ENCODE data around the gene SETD5. TPM values are rescaled to one million over a fixed set of nuclear protein-coding genes. Genes with fewer than 3 reads are reported as not detected.

Gene SETD5
- total RNA-seq, 2 experiments from 2014 or later: 120 to 214 TPM

DNA sequence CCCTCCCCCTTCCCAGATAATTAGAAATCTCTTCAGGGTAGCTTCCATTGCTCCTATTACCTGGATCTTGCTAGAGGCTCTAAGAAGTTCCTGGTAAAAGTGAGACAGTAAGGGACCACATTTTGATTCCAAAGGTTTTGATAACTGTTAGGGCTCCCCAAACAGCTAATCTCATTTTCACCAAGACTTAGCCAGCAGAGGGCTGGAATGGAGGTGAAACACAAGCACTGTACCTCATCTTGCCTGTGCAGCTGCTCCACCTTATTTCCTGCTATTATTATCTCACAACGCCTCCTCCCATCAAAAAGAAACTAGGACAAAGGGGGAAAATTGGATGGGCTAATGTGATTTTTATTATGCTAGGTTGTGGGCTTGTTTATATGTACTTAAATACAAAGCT lies 7.3 kb downstream of the SETD5 start:
- no peak overlapping the region for H2AFZ ChIP-seq (ENCODE audit: low read length)
- H3K4me3 ChIP-seq (ENCODE audit: low read depth, low read length, poor library complexity, severe bottlenecking): no peak overlapping the region
- H3K4me2 ChIP-seq (ENCODE audit: low read length): peak overlapping the region; percentile 19
- 0 out of 2 replicates have a peak, but pooled peaks cover 4% of the 10 kb centered on the region for H3K9me3 ChIP-seq (ENCODE audit: low read length)
- H4K20me1 ChIP-seq (ENCODE audit: insufficient read depth, low read length): peaks cover 73% of the 10 kb centered on the region
- H3K79me2 ChIP-seq (ENCODE audit: insufficient read depth, low read depth, low read length): peaks cover 100% of the 10 kb centered on the region
- intact Hi-C loops (cut with micrococcal nuclease; ENCODE audit: unreplicated experiment): no loop called here
- BruUV-seq (replicated peaks): no TSS peak
- TF ChIP-seq, protein P1, sequence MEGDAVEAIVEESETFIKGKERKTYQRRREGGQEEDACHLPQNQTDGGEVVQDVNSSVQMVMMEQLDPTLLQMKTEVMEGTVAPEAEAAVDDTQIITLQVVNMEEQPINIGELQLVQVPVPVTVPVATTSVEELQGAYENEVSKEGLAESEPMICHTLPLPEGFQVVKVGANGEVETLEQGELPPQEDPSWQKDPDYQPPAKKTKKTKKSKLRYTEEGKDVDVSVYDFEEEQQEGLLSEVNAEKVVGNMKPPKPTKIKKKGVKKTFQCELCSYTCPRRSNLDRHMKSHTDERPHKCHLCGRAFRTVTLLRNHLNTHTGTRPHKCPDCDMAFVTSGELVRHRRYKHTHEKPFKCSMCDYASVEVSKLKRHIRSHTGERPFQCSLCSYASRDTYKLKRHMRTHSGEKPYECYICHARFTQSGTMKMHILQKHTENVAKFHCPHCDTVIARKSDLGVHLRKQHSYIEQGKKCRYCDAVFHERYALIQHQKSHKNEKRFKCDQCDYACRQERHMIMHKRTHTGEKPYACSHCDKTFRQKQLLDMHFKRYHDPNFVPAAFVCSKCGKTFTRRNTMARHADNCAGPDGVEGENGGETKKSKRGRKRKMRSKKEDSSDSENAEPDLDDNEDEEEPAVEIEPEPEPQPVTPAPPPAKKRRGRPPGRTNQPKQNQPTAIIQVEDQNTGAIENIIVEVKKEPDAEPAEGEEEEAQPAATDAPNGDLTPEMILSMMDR (conservative IDR thresholded peaks at IDR 0.05; ENCODE audit: low read length): peak; percentile 38; the same call in 1 of the 2 replicates
- no peak for TF ChIP-seq EZH2phosphoT487 (IDR thresholded peaks at IDR 0.05; ENCODE audit: borderline replicate concordance, low read depth, low read length)
- CTCF ChIA-PET (ENCODE audit: unreplicated experiment): no interaction called here
- no peak overlapping the region for H3K27ac ChIP-seq (ENCODE audit: low read depth, low read length, poor library complexity, severe bottlenecking)
- no peak for DNase-seq (ENCODE audit: low spot score)
- H3K36me3 ChIP-seq (ENCODE audit: insufficient read depth, low read length): peaks cover 48% of the 10 kb centered on the region
- H3K4me1 ChIP-seq (ENCODE audit: insufficient read depth, low read length, poor library complexity, severe bottlenecking): peaks cover 76% of the 10 kb centered on the region
- POLR2A ChIA-PET: interaction anchor here (1.0 to 1.9 kb wide), 4 partner anchors 9 to 30 kb away, joined by 3 to 9 read pairs (median 6); no protein-coding TSS in a partner anchor
- H3K9me2 ChIP-seq (ENCODE audit: insufficient read depth, low read length): no peaks in the 10 kb centered on the region

DNA sequence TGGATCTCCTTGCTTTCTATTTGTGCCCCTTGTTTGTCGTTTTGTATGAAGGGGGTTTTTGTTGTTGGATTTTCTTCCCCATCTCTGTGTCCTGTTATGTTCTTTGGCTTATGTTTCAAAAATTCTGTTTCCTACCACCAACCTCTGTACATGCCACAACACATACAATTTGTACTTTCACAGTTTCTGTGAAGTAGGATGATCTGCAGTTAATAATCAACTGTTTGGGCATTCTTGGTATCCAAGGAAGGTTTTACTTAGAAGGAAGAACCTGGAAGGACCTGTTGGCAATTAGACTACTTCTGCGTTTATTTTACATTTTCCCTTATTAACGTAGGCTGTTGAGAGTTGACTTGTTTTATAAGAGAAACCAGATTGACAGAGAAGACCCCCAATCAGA lies 8.3 kb downstream of the SETD5 start:
- ChIA-PET CTCF (ENCODE audit: unreplicated experiment) (no interaction called here), POLR2A (interaction anchor here (0.5 to 1.9 kb wide), 6 partner anchors 10 to 867 kb away, joined by 3 to 9 read pairs (median 4); no protein-coding TSS in a partner anchor)
- peaks cover 100% of the 10 kb centered on the region for H3K79me2 ChIP-seq (ENCODE audit: insufficient read depth, low read depth, low read length)
- H3K4me2 ChIP-seq (ENCODE audit: low read length): no peak overlapping the region
- H4K20me1 ChIP-seq (ENCODE audit: insufficient read depth, low read length): peaks cover 70% of the 10 kb centered on the region
- BruUV-seq (replicated peaks): no TSS peak
- DNase-seq (ENCODE audit: low spot score): no peak
- no peaks in the 10 kb centered on the region for H3K9me2 ChIP-seq (ENCODE audit: insufficient read depth, low read length)
- H3K9me3 ChIP-seq (ENCODE audit: low read length): 0 out of 2 replicates have a peak, but pooled peaks cover 4% of the 10 kb centered on the region
- H2AFZ ChIP-seq (ENCODE audit: low read length): no peak overlapping the region
- H3K4me3 ChIP-seq (ENCODE audit: low read depth, low read length, poor library complexity, severe bottlenecking): no peak overlapping the region
- H3K36me3 ChIP-seq (ENCODE audit: insufficient read depth, low read length): peaks cover 49% of the 10 kb centered on the region
- peaks cover 76% of the 10 kb centered on the region for H3K4me1 ChIP-seq (ENCODE audit: insufficient read depth, low read length, poor library complexity, severe bottlenecking)
- H3K27ac ChIP-seq (ENCODE audit: low read depth, low read length, poor library complexity, severe bottlenecking): no peak overlapping the region
- intact Hi-C loops (cut with micrococcal nuclease; ENCODE audit: unreplicated experiment): no loop called here
- TF ChIP-seq EZH2phosphoT487 (IDR thresholded peaks at IDR 0.05; ENCODE audit: borderline replicate concordance, low read depth, low read length): no peak
- TF ChIP-seq, protein P1 (conservative IDR thresholded peaks at IDR 0.05; ENCODE audit: low read length): no peak

DNA sequence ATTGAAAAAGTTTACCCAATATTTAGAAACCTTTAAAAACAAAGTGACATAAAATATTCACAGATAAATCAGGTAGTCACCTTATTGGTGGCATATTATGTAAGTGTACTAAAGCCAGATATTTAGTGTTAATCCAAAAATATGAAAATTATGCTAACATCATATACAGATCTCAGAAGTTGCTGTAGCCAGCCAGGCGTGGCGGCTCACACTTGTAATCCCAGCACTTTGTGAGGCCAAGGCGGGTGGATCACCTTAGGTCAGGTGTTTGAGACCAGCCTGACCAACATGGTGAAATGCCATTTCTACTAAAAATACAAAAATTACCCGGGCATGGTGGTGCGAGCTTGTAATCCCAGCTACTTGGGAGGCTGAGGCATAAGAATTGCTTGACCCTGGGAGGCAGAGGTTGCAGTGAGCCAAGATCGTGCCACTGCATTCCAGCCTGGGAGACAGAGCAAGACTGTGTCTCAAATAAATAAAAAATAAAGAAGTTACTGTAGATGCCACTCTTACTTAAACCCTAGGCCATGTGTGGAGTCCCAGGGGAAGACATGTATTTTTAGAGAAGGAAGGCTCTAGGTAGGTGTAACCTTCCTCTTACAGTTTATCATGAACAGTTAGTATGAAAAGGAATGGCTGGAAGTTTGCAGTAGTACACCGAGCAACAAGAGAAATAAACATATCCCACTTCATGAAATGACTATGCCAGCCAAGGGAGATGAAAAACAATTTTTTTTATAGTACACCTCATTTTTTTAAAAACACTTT lies 9.6 kb downstream of the SETD5 start:
- no TSS peak for BruUV-seq (replicated peaks)
- peaks cover 61% of the 10 kb centered on the region for H4K20me1 ChIP-seq (ENCODE audit: insufficient read depth, low read length)
- peaks cover 100% of the 10 kb centered on the region for H3K79me2 ChIP-seq (ENCODE audit: insufficient read depth, low read depth, low read length)
- no peak for DNase-seq (ENCODE audit: low spot score)
- ChIA-PET CTCF (ENCODE audit: unreplicated experiment) (no interaction called here), POLR2A (interaction anchor here (0.6 to 0.8 kb wide), 2 partner anchors 9 to 124 kb away, joined by 3 read pairs; no protein-coding TSS in a partner anchor)
- peaks cover 46% of the 10 kb centered on the region for H3K36me3 ChIP-seq (ENCODE audit: insufficient read depth, low read length)
- peak overlapping the region; percentile 5; the same call in 1 of the 2 replicates for H3K4me2 ChIP-seq (ENCODE audit: low read length)
- H3K9me3 ChIP-seq (ENCODE audit: low read length): 0 out of 2 replicates have a peak, but pooled peaks cover 4% of the 10 kb centered on the region
- peaks cover 63% of the 10 kb centered on the region for H3K4me1 ChIP-seq (ENCODE audit: insufficient read depth, low read length, poor library complexity, severe bottlenecking)
- no peak overlapping the region for H3K27ac ChIP-seq (ENCODE audit: low read depth, low read length, poor library complexity, severe bottlenecking)
- intact Hi-C loops (cut with micrococcal nuclease; ENCODE audit: unreplicated experiment): no loop called here
- no peak overlapping the region for H3K4me3 ChIP-seq (ENCODE audit: low read depth, low read length, poor library complexity, severe bottlenecking)
- H2AFZ ChIP-seq (ENCODE audit: low read length): no peak overlapping the region
- TF ChIP-seq EZH2phosphoT487 (IDR thresholded peaks at IDR 0.05; ENCODE audit: borderline replicate concordance, low read depth, low read length): no peak
- TF ChIP-seq, protein P1 (conservative IDR thresholded peaks at IDR 0.05; ENCODE audit: low read length): no peak
- H3K9me2 ChIP-seq (ENCODE audit: insufficient read depth, low read length): no peaks in the 10 kb centered on the region

Data from OCI-LY7 (cell line).